Gastroesophageal sphincter (tissue), 4 donors: Measurements from ENCODE around the gene SV2B. TPM values are rescaled to one million over a fixed set of nuclear protein-coding genes. Genes with fewer than 3 reads are reported as not detected.

ENCODE experiments used
- ATAC-seq: fragments of 150-250 bp; one replicate; pipeline ENCODE4 v1.9.1; 2016; ENCODE audit warnings: mild to moderate bottlenecking, moderate library complexity
- H3K27ac ChIP-seq, 4 donors: fragments of 200-600 bp; sonication (generic) in 3 of 4; 1 replicate in 3 of 4; 2 replicates in 1 of 4; pipeline ENCODE4 v1.5.1; 2016 to 2019
- H3K27me3 ChIP-seq: fragments of 200-600 bp; sonication (generic); one replicate; pipeline ENCODE4 v1.5.1; 2019
- H3K36me3 ChIP-seq, 2 donors: fragments of 200-600 bp; sonication (generic); one replicate each; pipeline ENCODE4 v1.5.1; 2019; ENCODE audit warnings: control low read depth in 1 of 2
- H3K4me1 ChIP-seq, 3 donors: fragments of 200-600 bp; sonication (generic); 1 replicate in 2 of 3; 2 replicates in 1 of 3; pipeline ENCODE4 v1.5.1; 2016 to 2019; ENCODE audit warnings: control low read depth in 2 of 3
- H3K4me3 ChIP-seq, 2 donors: fragments of 200-600 bp; sonication (generic); one replicate each; pipeline ENCODE4 v1.5.1; 2019; ENCODE audit warnings: mild to moderate bottlenecking in 1 of 2, moderate library complexity in 1 of 2
- H3K9me3 ChIP-seq, 3 donors: fragments of 200-600 bp; sonication (generic); one replicate each; pipeline ENCODE4 v1.5.1; 2017 to 2019; ENCODE audit warnings: control low read depth in 2 of 3
- EP300 ChIP-seq: sonication (generic); formaldehyde crosslinking; IDR thresholded peaks from one replicate; pipeline ENCODE4 v1.6.1; 2017; ENCODE audit warnings: antibody characterized with exemption, mild to moderate bottlenecking
- POLR2A ChIP-seq, 2 donors: fragments of 450-650 bp; IDR thresholded peaks; one replicate each; pipeline ENCODE4 v1.6.1; 2017; ENCODE audit warnings: antibody characterized with exemption in 2 of 2, mild to moderate bottlenecking in 2 of 2, moderate library complexity in 1 of 2
- POLR2AphosphoS5 ChIP-seq: sonication (generic); formaldehyde crosslinking; IDR thresholded peaks from one replicate; pipeline ENCODE4 v1.6.1; 2017; ENCODE audit warnings: antibody characterized with exemption
- WGBS, 2 donors: methylation state at CpG; one replicate each; pipeline ENCODE4 v1.1.5; 2018; ENCODE audit warnings: low coverage in 1 of 2; 5-methylcytosine and 5-hydroxymethylcytosine counted together
- total RNA-seq, 4 donors: library from RNA; depleted of rRNA; stranded (reverse); fragments of >200 nt; gene quantifications; one replicate each; pipeline ENCODE4 v1.1.0, GENCODE V29; 2016
- TF ChIP-seq, protein P1 (sequence below), 4 experiments: fragments of 200-600 bp in 2 of 4; fragments of 450-650 bp in 2 of 4; sonication (generic) in 1 of 4; IDR thresholded peaks; one replicate each; pipeline ENCODE4 v1.5.1; 2017 to 2019; ENCODE audit warnings: antibody characterized with exemption in 4 of 4, mild to moderate bottlenecking in 2 of 4, moderate library complexity in 2 of 4

SV2B gene
- total RNA-seq, 4 donors from 2014 or later: 0.16 to 4.1 (median 1.1) TPM

GRCh38 chr15:91151781-91152563 is 51.9 kb downstream of the SV2B start:
- ATAC-seq: no peak
- TF ChIP-seq POLR2AphosphoS5 (no peak), EP300 (no peak), POLR2A (IDR thresholded peaks at IDR 0.05) (no peak)
- TF ChIP-seq, protein P1, sequence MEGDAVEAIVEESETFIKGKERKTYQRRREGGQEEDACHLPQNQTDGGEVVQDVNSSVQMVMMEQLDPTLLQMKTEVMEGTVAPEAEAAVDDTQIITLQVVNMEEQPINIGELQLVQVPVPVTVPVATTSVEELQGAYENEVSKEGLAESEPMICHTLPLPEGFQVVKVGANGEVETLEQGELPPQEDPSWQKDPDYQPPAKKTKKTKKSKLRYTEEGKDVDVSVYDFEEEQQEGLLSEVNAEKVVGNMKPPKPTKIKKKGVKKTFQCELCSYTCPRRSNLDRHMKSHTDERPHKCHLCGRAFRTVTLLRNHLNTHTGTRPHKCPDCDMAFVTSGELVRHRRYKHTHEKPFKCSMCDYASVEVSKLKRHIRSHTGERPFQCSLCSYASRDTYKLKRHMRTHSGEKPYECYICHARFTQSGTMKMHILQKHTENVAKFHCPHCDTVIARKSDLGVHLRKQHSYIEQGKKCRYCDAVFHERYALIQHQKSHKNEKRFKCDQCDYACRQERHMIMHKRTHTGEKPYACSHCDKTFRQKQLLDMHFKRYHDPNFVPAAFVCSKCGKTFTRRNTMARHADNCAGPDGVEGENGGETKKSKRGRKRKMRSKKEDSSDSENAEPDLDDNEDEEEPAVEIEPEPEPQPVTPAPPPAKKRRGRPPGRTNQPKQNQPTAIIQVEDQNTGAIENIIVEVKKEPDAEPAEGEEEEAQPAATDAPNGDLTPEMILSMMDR (IDR thresholded peaks at IDR 0.05): no peak

GRCh38 chr15:91152896-91153581 is 53.0 kb downstream of the SV2B start:
- no peak for ATAC-seq
- no peak overlapping the region for H3K27ac ChIP-seq
- no peak overlapping the region for H3K4me3 ChIP-seq
- H3K27me3 ChIP-seq: peaks cover 57% of the 10 kb centered on the region
- TF ChIP-seq POLR2A (IDR thresholded peaks at IDR 0.05) (no peak), EP300 (no peak), POLR2AphosphoS5 (no peak)
- TF ChIP-seq, protein P1 (IDR thresholded peaks at IDR 0.05): no peak
- no peaks in the 10 kb centered on the region for H3K36me3 ChIP-seq
- no peaks in the 10 kb centered on the region for H3K9me3 ChIP-seq
- no peaks in the 10 kb centered on the region for H3K4me1 ChIP-seq
- WGBS, 2 donors: 59 to 75% methylated on average over 5 to 10 of the region's 10 CpGs

More at GRCh38 chr15:91151781-91152563, 51.9 kb downstream of the SV2B start:
- H3K4me3 ChIP-seq: no peak overlapping the region
- H3K27me3 ChIP-seq: peaks cover 60% of the 10 kb centered on the region
- H3K4me1 ChIP-seq: no peaks in the 10 kb centered on the region
- no peaks in the 10 kb centered on the region for H3K9me3 ChIP-seq
- 58 to 64% methylated on average over 4 of the region's 4 CpGs for WGBS, 2 donors
- no peak overlapping the region for H3K27ac ChIP-seq
- H3K36me3 ChIP-seq: no peaks in the 10 kb centered on the region

- TF ChIP-seq, protein P1 (IDR thresholded peaks at IDR 0.05): no peak
- no peak for TF ChIP-seq POLR2AphosphoS5
- TF ChIP-seq POLR2A (IDR thresholded peaks at IDR 0.05): no peak
- no peak for TF ChIP-seq EP300
- H3K4me3 ChIP-seq: no peak overlapping the region
- WGBS, 2 donors: 58 to 78% methylated on average over 1 of the region's 1 CpG
- H3K27me3 ChIP-seq: peaks cover 50% of the 10 kb centered on the region
- no peaks in the 10 kb centered on the region for H3K4me1 ChIP-seq
- no peaks in the 10 kb centered on the region for H3K36me3 ChIP-seq
- ATAC-seq: no peak
- H3K9me3 ChIP-seq: no peaks in the 10 kb centered on the region
- no peak overlapping the region for H3K27ac ChIP-seq
Observed at GRCh38 chr15:91153954-91154353, 53.9 kb downstream of the SV2B start.

DNA sequence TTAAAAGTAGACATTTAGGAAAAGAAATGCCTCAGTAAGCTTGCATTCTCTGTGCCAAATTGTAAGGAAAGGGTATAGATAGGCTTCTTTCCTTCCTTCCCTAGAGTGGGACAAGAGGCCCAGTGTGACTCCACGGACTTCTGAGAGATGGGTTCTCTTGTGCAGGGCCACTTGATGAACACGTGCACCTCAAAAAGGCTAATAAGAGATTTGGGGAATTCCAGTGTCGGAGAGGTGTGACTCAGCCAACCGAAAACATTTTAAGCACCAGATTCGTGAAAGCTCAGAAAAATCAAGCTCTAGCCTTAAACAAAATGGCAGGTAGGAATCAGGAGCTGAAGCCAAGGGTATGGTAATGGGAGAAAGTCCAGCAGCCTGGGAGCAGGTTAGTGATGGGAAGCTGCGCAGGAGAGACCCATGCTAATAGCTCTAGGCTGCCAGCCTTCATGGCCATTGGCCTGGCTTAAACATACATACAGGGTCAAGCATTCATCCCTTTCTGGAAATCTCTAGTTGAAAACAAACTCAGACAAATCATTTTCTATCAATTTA is 56.2 kb downstream of the SV2B start:
- H3K4me3 ChIP-seq: no peak overlapping the region
- no peaks in the 10 kb centered on the region for H3K36me3 ChIP-seq
- H3K9me3 ChIP-seq: no peaks in the 10 kb centered on the region
- peaks cover 36% of the 10 kb centered on the region for H3K27me3 ChIP-seq
- H3K27ac ChIP-seq: no peak overlapping the region
- TF ChIP-seq, protein P1 (IDR thresholded peaks at IDR 0.05): no peak
- TF ChIP-seq POLR2AphosphoS5 (no peak), POLR2A (IDR thresholded peaks at IDR 0.05) (no peak), EP300 (no peak)
- H3K4me1 ChIP-seq: no peaks in the 10 kb centered on the region
- 79 to 89% methylated on average over 6 of the region's 6 CpGs for WGBS, 2 donors
- no peak for ATAC-seq
